ENCODE measurements around the gene MADCAM1. TPM values are rescaled to one million over a fixed set of nuclear protein-coding genes. Genes with fewer than 3 reads are reported as not detected.
A peak's percentile ranks its signal among the peaks of the same experiment; 100 is the strongest.

Gene MADCAM1
- total RNA-seq, 1 donor from 2014 or later: 2.6 TPM

- Histone ChIP-seq H3K9ac (ENCODE audit: low read depth in 1 of 3, low read length in 3 of 3) (no peak overlapping the region), H3K27me3 (ENCODE audit: control insufficient read depth in 3 of 3, insufficient read depth in 3 of 3, low read length in 3 of 3) (no peaks in the 10 kb centered on the region), H3K27ac (ENCODE audit: low read depth, low read length) (no peak overlapping the region), H3K36me3 (ENCODE audit: control insufficient read depth in 3 of 3, insufficient read depth in 3 of 3, low read length in 3 of 3) (no peaks in the 10 kb centered on the region), H3K9me3 (ENCODE audit: control insufficient read depth in 3 of 3, low read length in 3 of 3) (no peaks in the 10 kb centered on the region), H3K4me1 (ENCODE audit: control insufficient read depth in 3 of 3, insufficient read depth in 3 of 3, low read length in 3 of 3) (peaks cover 0 to 1% (median 0%) of the 10 kb centered on the region in 3 donors), H3K4me3 (ENCODE audit: low read length in 3 of 3) (no peak overlapping the region)
These were observed 23.2 kb downstream of the MADCAM1 start for GRCh38 chr19:519449-519865.

GRCh38 chr19:522726-523125, 26.4 kb downstream of the MADCAM1 start:
- Histone ChIP-seq H3K9ac (ENCODE audit: low read depth in 1 of 3, low read length in 3 of 3) (no peak overlapping the region), H3K9me3 (ENCODE audit: control insufficient read depth in 3 of 3, low read length in 3 of 3) (no peaks in the 10 kb centered on the region), H3K27me3 (ENCODE audit: control insufficient read depth in 3 of 3, insufficient read depth in 3 of 3, low read length in 3 of 3) (peaks cover 4 to 10% (median 7%) of the 10 kb centered on the region in 3 donors), H3K27ac (ENCODE audit: low read depth, low read length) (no peak overlapping the region), H3K4me3 (ENCODE audit: low read length in 3 of 3) (no peak overlapping the region), H3K36me3 (ENCODE audit: control insufficient read depth in 3 of 3, insufficient read depth in 3 of 3, low read length in 3 of 3) (no peaks in the 10 kb centered on the region), H3K4me1 (ENCODE audit: control insufficient read depth in 3 of 3, insufficient read depth in 3 of 3, low read length in 3 of 3) (peaks cover 0 to 2% (median 0%) of the 10 kb centered on the region in 3 donors)

GRCh38 chr19:524062-524674, 27.9 kb downstream of the MADCAM1 start:
- Histone ChIP-seq H3K9ac (ENCODE audit: low read depth in 1 of 3, low read length in 3 of 3) (no peak overlapping the region), H3K36me3 (ENCODE audit: control insufficient read depth in 3 of 3, insufficient read depth in 3 of 3, low read length in 3 of 3) (no peaks in the 10 kb centered on the region), H3K4me3 (ENCODE audit: low read length in 3 of 3) (no peak overlapping the region), H3K9me3 (ENCODE audit: control insufficient read depth in 3 of 3, low read length in 3 of 3) (no peaks in the 10 kb centered on the region), H3K27ac (ENCODE audit: low read depth, low read length) (no peak overlapping the region), H3K27me3 (ENCODE audit: control insufficient read depth in 3 of 3, insufficient read depth in 3 of 3, low read length in 3 of 3) (peaks cover 10 to 12% (median 10%) of the 10 kb centered on the region in 3 donors), H3K4me1 (ENCODE audit: control insufficient read depth in 3 of 3, insufficient read depth in 3 of 3, low read length in 3 of 3) (peaks cover 0 to 2% (median 0%) of the 10 kb centered on the region in 3 donors)

GRCh38 chr19:525029-525428, 28.7 kb downstream of the MADCAM1 start:
- Histone ChIP-seq H3K27ac (ENCODE audit: low read depth, low read length) (no peak overlapping the region), H3K4me1 (ENCODE audit: control insufficient read depth in 3 of 3, insufficient read depth in 3 of 3, low read length in 3 of 3) (peaks cover 0 to 2% (median 0%) of the 10 kb centered on the region in 3 donors), H3K36me3 (ENCODE audit: control insufficient read depth in 3 of 3, insufficient read depth in 3 of 3, low read length in 3 of 3) (no peaks in the 10 kb centered on the region), H3K9ac (ENCODE audit: low read depth in 1 of 3, low read length in 3 of 3) (no peak overlapping the region), H3K9me3 (ENCODE audit: control insufficient read depth in 3 of 3, low read length in 3 of 3) (no peaks in the 10 kb centered on the region), H3K27me3 (ENCODE audit: control insufficient read depth in 3 of 3, insufficient read depth in 3 of 3, low read length in 3 of 3) (peaks cover 10 to 12% (median 10%) of the 10 kb centered on the region in 3 donors), H3K4me3 (ENCODE audit: low read length in 3 of 3) (no peak overlapping the region)

- no peak overlapping the region for H3K4me3 ChIP-seq (ENCODE audit: low read length in 3 of 3)
- no peak overlapping the region for H3K9ac ChIP-seq (ENCODE audit: low read depth in 1 of 3, low read length in 3 of 3)
- no peaks in the 10 kb centered on the region for H3K36me3 ChIP-seq (ENCODE audit: control insufficient read depth in 3 of 3, insufficient read depth in 3 of 3, low read length in 3 of 3)
- H3K4me1 ChIP-seq (ENCODE audit: control insufficient read depth in 3 of 3, insufficient read depth in 3 of 3, low read length in 3 of 3): peaks cover 3 to 7% (median 3%) of the 10 kb centered on the region in 3 donors
- H3K9me3 ChIP-seq (ENCODE audit: control insufficient read depth in 3 of 3, low read length in 3 of 3): no peaks in the 10 kb centered on the region
- H3K27ac ChIP-seq (ENCODE audit: low read depth, low read length): no peak overlapping the region
- H3K27me3 ChIP-seq (ENCODE audit: control insufficient read depth in 3 of 3, insufficient read depth in 3 of 3, low read length in 3 of 3): peaks cover 10 to 12% (median 10%) of the 10 kb centered on the region in 3 donors
These were observed 29.7 kb downstream of the MADCAM1 start for GRCh38 chr19:525857-526419.

GRCh38 chr19:530134-531008, 34.1 kb downstream of the MADCAM1 start:
- Histone ChIP-seq H3K9me3 (ENCODE audit: control insufficient read depth in 3 of 3, low read length in 3 of 3) (no peaks in the 10 kb centered on the region), H3K4me1 (ENCODE audit: control insufficient read depth in 3 of 3, insufficient read depth in 3 of 3, low read length in 3 of 3) (peaks cover 27 to 32% (median 32%) of the 10 kb centered on the region in 3 donors), H3K4me3 (ENCODE audit: low read length in 3 of 3) (peak overlapping the region; percentile 59 to 82 (median 82)), H3K27me3 (ENCODE audit: control insufficient read depth in 3 of 3, insufficient read depth in 3 of 3, low read length in 3 of 3) (peaks cover 7 to 12% (median 10%) of the 10 kb centered on the region in 3 donors), H3K27ac (ENCODE audit: low read depth, low read length) (peak overlapping the region; percentile 79), H3K9ac (ENCODE audit: low read depth in 1 of 3, low read length in 3 of 3) (peak overlapping the region; percentile 61 to 84 (median 78)), H3K36me3 (ENCODE audit: control insufficient read depth in 3 of 3, insufficient read depth in 3 of 3, low read length in 3 of 3) (peaks cover 0 to under 1% (median 0%) of the 10 kb centered on the region in 3 donors)

GRCh38 chr19:531009-531752, 34.9 kb downstream of the MADCAM1 start:
- H3K9me3 ChIP-seq (ENCODE audit: control insufficient read depth in 3 of 3, low read length in 3 of 3): no peaks in the 10 kb centered on the region
- H3K4me1 ChIP-seq (ENCODE audit: control insufficient read depth in 3 of 3, insufficient read depth in 3 of 3, low read length in 3 of 3): peaks cover 30 to 37% (median 37%) of the 10 kb centered on the region in 3 donors
- H3K27me3 ChIP-seq (ENCODE audit: control insufficient read depth in 3 of 3, insufficient read depth in 3 of 3, low read length in 3 of 3): peaks cover 2 to 12% (median 8%) of the 10 kb centered on the region in 3 donors

GRCh38 chr19:531753-532560, 35.7 kb downstream of the MADCAM1 start, which contains the start of gene CDC34:
TSS of gene CDC34 (plus strand) at chr19:531760. CDS start at chr19:531932, 172 bp downstream.
- no peaks in the 10 kb centered on the region for H3K9me3 ChIP-seq (ENCODE audit: control insufficient read depth in 3 of 3, low read length in 3 of 3)

More at GRCh38 chr19:531009-531752, 34.9 kb downstream of the MADCAM1 start:
- H3K36me3 ChIP-seq (ENCODE audit: control insufficient read depth in 3 of 3, insufficient read depth in 3 of 3, low read length in 3 of 3): peaks cover 3 to 8% (median 6%) of the 10 kb centered on the region in 3 donors
- H3K4me3 ChIP-seq (ENCODE audit: low read length in 3 of 3): peak overlapping the region; percentile 59 to 94 (median 82)
- H3K9ac ChIP-seq (ENCODE audit: low read depth in 1 of 3, low read length in 3 of 3): peak overlapping the region; percentile 61 to 84 (median 78)
- H3K27ac ChIP-seq (ENCODE audit: low read depth, low read length): peak overlapping the region; percentile 79

More at GRCh38 chr19:531753-532560, 35.7 kb downstream of the MADCAM1 start, which contains the start of gene CDC34:
- Histone ChIP-seq H3K27me3 (ENCODE audit: control insufficient read depth in 3 of 3, insufficient read depth in 3 of 3, low read length in 3 of 3) (peaks cover 0 to 6% (median 6%) of the 10 kb centered on the region in 3 donors), H3K4me3 (ENCODE audit: low read length in 3 of 3) (peak within 1 kb of the TSS; percentile 59 to 94 (median 88)), H3K36me3 (ENCODE audit: control insufficient read depth in 3 of 3, insufficient read depth in 3 of 3, low read length in 3 of 3) (peaks cover 11 to 16% (median 13%) of the 10 kb centered on the region in 3 donors), H3K9ac (ENCODE audit: low read depth in 1 of 3, low read length in 3 of 3) (peak within 1 kb of the TSS; percentile 89 to 96 (median 94)), H3K27ac (ENCODE audit: low read depth, low read length) (peak within 1 kb of the TSS; percentile 90), H3K4me1 (ENCODE audit: control insufficient read depth in 3 of 3, insufficient read depth in 3 of 3, low read length in 3 of 3) (peaks cover 30 to 37% (median 37%) of the 10 kb centered on the region in 3 donors)

Measured in skeletal muscle tissue (tissue), 4 donors.